Activated CD4-positive, CD25-positive, alpha-beta regulatory T cell (primary cell): ENCODE results near the gene INAVA.

Experiments used
- DNase-seq, 4 experiments: peaks; one replicate each; lab custom pipeline; 2025; lab: John Stamatoyannopoulos, UW

The INAVA gene

DNA sequence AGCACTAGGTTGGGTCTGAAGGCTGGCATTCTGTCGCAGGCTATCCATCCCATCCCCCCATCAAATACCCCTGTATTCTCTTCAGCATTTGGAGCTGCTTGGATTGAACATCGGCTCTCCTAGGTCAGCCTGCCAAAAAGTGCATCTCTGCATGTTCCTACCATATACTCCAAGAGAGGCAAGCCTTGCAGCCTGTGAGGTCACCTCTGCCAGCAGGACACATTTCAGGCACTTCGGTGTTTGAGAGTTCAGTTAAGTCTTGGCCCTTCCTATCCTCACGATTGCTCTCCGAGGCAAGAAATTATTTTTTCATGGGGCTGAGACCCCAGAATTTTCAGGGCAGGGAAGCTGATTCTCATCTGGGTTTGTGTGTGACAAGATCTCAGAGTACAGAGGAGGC is 19.3 kb upstream of the INAVA start:
- no peak for DNase-seq

DNA sequence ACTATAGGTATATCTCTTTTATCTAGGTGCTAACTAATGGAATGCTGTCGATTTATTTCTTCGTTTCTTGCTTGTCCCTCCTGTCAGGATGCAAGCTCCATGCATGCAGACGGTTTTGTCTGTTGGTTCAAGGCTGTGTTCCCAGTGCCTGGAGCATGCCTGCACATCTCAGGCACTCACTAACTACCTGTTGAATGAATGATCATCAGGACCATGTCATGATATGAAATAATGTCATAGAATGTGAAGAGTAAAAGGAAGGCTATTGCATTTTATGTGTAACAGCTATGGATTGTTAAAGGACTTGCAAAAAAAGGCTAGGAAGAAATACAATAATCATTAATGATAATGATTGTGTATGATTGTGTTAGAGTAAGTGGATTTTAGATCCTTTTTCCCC is 17.7 kb upstream of the INAVA start:
- DNase-seq: no peak

DNA sequence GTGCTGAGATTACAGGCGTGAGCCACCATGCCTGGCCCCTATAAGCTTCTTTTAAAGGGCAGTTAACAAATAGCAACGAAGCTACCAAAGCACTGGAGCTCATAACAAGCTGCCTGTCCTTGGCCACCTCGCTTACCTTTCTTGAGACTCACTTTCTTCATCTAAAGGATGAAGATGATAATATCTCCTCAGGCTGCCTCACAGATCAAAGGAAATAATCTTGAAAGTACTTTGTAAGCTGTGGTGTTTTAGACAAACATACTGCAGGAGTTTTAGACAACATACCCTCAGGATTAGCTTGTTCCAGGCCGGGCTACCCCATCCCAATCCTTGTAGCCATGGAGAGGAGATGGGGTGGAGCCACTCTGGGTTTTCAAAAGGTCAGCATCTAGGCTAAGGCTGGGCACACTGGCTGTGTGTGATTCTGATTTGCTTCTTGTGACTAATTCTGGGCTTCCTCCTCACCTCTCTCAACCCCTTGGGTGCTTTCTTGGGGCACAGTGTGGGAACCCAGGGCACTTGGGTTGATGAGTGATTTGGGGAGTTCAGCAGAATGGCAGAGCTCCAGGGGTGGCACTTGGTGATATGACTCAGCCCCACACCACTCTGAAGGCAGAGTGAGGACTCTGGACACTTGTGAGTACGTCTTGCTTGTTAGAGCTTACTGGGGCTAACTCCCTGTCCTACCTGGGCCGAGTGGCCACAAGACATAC is 16.7 kb upstream of the INAVA start:
- DNase-seq: peak in 1 of 4 experiments; percentile 25

DNA sequence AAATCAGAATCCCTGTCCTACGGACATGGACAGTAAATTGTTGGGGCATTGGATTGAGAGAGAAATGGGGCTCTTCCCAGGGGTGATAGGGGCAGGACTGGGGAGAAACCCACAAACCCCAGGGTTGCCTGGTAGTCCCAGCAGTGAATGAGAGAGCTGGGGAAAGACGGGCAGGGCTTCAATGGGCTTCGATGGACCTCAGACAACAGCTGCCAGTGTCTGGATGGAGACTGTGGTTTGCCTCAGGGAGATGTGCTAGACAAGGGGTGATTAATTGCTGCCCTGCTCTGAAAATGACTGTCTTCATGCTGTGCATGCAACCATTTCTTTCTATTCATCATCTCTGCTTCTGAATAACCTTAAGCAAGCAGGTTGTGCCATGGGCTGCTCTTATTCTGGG is 14.5 kb upstream of the INAVA start:
- no peak for DNase-seq

DNA sequence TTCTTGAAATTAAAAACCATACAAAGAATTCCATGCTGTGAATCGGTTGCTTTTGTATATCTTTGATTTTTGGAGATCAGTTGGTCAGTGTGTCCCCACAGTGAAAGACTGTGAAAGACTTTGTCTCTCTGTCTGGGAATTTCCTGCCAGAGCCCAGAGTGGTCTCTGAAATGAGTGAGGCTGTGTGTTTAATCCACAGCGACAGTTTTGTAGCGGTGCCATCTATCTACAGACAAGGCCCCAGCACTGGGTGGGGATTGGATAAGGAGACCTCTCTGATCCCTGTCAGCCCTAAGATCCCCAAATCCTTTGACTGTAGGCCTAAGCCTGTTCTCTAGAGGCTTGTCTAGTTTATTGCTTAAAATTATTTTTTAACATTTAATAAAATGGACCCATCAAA is 11.6 kb upstream of the INAVA start:
- no peak for DNase-seq

DNA sequence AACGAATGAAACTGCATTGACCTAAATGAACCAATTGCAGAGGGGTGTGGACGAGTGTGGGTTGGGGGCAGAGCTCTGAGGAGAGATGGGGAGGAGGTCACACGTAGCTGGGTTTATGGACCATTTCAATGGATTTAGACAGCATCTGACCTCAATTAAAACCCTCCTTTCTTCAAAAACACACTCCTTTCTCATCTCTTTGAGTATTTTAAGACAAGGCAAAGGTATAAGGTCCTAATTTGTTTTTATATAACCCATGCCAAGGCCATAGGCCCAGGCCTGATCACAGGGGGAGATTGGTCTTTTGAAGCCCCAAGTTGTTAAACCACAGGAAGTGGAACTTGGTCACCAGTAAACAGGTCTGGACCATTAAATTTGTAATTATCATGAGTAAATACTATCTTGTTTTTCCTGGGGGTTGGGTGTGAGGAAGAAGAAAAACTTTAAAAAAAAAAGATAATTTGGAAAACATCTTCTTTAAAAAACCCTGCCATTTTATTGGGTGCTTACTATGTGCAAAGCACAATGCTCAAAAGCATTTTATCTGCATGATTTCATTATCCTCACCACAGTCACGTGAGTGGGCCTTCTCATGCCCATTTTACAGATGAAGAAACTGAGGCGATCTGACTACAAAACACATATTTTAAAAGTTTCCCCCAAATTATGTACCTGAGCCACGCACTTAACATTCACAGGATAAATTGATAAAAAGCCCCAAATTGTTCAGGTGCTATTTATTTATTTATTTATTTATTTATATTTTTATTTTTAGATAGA is 8.9 kb upstream of the INAVA start:
- no peak for DNase-seq

DNA sequence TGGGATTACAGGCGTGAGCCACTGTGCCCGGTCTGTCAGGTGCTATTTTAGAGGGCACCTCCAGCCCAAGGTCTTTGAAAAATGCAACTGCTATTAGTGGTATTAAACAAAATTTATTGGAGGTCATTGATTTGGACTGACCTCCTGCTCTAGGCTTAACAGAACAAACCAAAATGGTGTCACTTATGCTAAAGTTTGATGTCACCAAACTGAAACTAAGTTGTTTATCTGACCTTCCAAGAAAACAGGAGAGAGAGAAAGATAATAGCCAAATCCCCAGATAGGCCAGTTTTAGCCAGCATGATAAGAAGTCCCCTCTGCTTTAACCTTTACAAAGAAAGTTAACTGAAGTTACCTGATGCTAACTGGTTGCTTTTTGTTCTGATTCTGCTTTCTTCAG is 8.1 kb upstream of the INAVA start:
- DNase-seq: no peak

DNA sequence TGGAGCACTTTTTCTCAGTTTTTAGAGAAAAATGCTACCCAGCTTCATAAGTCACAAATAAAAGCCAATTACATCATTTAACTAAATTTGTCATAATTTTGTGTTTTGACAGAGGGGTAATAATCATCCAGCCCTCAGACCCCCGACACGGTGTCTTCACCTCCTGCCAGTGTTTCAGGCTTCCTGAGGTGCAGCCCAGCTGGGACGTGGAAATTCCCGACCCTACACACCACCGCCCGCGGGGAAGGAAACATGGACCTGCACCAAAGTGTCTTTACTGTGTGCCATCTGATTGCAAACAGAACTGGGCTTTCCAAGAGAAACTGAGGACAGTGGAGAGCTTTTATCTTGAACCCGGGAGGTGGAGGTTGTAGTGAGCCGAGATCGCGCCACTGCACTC is 7.7 kb upstream of the INAVA start:
- no peak for DNase-seq

DNA sequence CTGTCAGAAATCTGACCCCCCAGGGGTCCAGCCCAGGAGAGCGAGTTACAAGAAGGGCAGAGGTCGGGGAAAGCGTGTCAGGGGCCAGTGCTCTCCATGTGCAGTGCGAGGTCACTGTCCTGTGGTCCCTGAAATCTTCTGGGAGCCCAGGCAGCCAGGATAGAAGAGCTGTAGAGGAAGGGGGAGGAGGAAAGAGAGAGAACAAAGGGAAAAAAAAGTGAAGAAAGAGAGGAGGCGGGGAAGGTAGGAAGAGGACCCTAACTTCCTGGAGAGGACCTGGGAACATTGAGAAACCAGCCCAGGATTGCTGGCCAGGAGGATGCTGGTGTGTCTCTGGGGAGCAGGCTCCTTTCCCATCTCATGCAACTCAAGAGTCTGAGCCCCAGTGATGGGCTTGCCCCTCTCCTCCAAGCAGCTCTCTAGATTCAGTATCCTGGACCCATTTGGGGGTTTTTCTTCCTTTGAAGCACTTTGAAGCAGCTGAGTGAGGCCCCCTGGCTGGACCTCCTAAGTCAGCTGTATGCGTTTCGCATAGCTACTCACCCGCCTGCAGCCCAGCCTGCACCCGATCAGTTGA is 6.8 kb upstream of the INAVA start:
- no peak for DNase-seq

DNA sequence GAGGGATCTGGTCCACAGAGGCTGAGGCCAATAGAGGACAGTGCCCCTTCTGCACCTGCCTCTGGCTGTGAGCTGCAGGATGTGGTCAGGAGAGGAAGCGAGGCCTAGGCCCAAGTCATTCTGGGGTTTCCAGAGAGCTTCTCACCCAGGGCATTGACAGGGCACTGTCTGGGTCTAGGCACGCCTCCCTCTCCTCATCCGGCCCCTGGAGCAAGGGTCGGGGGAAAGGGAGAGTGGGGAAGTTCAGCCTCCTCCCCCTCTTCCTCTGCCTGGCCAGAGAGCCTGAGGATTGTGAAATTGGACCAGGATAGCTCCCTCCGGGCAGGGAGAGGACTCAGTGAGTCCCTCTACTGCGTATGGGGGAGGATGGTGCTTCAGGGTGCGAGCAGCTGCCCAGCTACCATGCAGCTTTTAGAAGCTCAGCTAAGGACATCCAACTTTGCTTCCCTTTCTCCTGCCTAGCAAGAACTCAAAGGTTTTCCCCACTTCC is 6.3 kb upstream of the INAVA start:
- DNase-seq: peak; percentile 19 to 34 (median 32)

DNA sequence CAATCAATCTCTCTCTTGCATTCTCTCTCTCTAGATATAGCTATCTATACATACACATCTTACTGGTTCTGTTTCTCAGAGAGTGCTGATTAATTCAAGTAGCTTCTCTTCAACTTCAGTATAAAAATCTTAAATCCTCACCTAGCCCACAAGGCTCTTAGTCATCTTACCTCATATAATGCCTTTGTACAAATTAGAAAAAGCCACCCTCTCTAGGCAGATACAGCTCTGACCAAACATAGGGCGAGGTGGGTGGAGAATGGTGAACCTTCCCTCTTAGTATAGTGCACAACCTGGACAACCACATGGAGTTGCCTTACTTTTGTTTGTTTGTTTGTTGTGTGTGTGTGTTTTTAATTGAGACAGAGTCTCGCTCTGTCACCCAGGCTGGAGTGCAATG is 5.1 kb upstream of the INAVA start:
- DNase-seq: no peak

DNA sequence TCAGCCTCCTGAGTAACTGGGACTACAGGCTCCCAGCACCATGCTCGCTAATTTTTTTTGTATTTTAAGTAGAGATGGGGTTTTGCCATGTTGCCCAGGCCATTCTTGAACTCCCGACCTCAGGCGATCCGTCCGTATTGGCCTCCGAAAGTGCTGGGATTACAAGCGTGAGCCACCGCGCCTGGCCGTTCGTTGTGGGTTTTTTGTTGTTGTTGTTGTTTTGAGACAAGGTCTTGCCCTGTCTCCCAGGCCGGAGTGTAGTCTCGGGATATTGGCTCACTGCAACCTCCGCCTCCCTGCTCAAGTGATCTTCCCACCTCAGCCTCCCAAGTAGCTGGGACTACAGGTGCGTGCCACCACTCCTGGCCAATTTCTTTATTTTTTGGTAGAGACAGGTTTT is 4.7 kb upstream of the INAVA start:
- no peak for DNase-seq

DNA sequence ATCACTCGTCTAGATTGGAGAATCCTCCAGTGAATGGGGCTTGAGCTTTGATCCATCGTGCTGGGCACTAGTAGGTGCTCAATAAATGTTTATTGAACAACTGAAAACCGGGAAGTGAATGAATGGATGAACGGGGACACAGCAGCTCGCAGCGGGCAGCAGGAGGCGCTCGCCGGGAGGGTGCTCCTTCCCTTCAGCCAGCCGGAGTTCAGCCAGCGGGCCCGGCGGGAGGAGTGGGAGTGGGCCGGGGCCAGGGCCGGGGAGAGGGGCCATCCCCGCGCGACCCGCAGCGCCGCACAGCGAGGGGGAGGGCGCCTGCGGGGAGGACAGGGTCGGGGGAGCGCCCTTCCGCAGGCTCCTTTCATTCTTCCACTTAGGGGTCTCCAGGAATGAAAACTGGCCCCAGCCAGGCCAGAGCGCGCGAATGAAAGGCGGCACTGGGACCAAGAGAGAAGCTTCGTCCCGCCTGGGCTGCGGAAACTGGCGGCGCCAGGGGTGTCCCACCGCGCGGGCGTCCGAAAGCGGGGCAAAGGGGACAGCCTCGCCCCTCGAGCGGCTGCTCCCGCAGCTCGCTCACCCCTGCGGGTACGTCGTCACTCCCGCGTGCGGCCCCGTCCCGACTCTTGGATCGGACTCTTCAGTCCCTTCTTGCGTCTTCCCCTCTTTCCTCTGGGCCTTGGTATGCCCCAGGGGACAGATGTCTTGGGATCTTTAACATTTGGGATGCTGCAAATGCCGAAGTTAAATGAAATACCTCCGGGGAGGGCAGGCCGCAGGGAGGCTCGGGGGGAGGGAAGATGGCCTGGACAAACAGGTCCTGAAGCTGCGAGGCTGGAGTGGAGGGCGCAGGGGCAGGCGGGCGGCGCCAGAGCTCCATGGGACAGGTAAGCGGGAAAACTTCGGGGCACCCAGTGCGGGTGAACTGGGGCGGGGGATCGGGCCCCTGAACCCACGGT is 3.6 kb upstream of the INAVA start:
- DNase-seq: no peak

DNA sequence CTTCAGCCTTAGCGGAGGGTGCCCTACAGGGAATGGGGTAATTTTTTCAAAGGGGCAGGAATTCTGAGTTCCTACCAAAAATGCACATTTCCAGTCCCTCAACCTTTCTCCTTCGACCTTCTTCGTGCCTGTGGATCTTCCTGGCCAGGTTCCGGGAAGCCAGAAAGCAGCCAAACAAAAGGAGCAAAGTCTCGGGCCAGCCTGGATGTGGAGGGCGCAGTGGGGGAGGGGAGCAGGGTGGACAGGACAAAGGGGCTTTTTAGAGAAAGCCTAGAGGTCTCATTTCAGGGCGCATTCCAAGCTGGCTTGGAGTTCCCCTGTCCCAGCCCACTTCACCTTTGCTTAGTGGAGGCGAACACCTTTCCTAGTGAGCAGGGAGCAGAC is 2.9 kb upstream of the INAVA start:
- DNase-seq: no peak

DNA sequence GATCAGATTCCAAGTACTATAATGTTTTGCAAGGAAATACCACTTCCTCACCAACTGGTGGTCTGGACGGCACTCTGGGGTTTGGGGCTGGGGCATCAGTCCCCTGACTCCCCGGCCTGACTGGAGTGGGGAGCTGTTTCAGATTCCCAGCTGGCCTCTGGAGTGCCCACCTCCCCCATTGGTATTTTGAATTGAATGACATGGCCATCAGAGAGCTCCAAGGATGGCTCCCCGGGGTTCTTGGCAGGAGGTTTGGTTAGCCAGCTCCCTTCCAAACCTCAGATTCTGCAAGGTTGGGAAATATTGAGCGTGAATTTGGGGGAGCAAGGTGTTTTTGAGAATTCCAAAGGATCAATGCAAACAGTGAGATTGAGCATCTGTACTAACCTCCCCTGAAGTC is 2.2 kb upstream of the INAVA start:
- DNase-seq: no peak

DNA sequence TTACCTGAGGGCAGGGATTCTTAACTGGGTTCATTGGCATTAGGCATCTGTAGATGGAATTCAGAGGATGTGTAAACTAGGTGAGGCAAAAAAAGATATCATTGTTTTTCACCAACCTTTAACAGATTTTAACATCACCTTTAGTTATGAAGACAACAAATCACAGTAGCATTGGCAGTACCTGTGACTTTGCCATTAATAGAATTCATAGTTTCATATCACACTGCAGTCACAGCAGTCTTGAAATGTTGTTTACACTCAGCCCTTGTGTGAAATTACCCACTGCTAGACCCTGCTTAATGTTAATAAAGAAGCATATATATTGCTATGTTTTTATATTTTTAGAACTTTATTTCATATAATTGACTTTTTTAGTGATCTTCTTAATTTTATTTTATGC is 1.7 kb upstream of the INAVA start:
- no peak for DNase-seq

DNA sequence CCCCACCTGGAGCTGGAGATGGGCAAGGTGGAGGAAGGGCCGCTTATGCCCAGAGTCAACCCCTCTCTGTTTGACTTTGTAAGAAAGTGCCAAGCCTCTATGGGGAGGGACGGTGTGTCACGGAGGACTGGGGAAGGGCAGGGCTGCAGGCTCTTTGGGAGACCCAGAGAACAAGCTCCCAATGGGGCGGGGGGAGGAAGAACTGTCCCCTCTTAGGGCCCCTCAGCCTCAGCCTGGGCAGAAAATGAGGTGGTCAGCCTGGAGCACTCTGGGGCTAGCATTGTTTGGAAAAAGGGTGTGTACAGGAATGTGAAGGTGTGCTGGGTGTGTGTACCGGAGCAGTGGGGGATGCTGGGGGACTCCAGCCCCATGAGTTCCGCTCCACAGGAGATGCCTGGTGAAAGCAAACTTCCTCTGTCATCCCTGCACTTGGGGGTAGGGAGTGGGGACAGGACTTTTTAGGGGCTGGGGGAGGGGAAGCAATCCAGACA is 1.2 kb upstream of the INAVA start:
- no peak for DNase-seq

DNA sequence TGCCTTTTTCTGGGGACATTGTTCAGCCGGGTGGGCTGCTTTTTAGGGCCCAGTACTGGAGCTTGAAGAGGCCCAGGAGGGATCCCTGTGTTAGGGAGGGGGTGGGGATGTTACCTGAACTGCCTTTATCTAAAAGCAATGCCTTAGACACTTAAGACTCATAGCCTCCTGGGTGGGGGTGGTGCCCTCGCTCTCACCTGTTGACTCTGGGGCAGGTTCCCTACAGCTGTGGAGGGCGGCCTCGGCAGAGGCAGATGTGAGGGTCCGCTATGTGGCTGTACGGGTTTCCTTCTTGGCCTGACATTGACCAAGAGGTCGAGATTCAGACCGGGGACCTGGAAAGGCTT is 716 bp downstream of the INAVA start:
- DNase-seq: no peak

DNA sequence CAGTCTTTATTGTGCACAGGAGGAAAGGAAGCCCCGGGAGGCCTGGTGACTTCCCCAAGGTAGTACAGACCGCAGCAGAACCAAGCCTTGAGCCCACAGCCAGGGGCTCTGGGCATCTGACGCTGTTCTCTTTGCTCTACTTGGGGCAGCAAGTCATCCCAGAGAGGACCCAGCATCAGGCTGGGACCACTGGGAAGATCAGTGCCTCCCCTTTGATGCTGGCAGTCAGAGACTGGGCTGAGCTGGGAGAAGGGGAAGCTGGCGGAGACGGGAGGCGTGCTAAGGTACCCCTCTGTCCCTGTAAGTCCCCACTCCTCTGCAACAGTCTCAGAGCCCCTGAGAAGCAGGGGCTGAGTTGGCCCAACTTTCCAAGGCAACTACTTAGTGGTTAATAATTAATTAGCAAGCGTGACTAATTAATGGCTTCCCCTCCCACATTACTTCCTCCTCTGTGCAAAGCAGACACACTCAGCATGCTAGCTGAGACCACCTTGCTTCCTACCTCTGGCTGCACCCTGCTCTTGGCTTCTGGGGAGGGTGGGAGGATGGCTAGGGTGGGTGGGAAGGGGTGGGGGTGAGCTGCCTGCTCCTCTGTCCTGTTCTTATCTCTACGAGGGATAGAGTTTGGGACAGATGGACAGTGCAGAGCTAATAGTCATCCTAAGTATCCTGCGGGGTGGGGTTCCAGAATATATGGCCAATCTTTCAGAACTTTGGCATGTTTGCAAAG is 1.3 kb downstream of the INAVA start:
- no peak for DNase-seq

DNA sequence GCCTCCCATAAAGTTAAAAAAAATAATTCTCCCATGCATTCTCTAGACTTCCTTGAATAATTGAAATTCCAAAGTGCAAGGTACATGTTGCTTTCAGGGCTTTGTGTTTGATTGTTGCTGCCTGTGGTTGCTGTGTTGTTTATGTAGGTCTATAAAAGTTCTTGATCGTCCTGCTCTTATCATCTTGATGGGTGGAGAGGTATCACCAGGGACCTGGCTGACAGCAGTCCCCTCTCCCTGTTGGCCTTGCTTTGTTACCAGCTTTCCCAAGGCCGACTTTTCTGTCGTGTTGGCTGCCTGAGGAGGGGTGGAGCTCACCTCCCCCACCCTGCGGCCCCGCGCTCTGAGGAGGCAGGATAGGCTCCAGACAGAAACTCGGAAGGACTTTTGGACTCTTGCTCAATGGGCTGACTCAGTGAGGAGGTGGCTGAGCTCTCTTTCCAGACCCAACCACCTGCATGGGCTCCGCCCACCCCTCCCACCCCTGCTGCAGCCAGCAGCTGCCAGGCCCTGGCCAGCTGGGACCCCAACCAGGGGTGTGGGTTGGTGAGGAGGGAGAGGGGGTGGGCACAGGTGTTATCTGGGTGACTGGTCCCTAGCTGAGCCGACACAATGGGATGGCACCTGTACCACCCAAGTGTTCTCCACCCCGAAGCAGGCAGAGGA is 2.0 kb downstream of the INAVA start:
- DNase-seq: no peak

DNA sequence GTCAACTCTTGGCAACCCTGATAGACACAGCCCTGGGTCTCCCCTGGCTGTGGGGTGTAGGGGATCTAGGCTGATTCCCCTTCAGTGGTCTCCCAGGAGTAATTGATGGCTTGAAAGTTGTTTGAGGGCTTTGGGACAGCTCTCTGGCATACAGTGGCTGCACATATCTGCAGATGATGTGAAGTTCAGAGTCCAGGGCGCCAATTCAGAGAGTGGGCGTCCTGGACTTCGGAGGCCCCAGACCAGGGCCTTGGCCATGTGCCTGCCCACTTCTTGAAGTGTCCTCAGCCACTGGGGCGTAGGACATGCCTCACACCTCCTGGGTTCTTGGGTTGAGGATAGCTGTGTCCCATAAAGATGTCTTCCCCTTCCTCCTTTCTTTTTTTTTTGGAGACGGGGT is 2.6 kb downstream of the INAVA start:
- no peak for DNase-seq
